GM21390 (cell line): Measurements from ENCODE around the gene GOLPH3.
A peak's percentile ranks its signal among the peaks of the same experiment; 100 is the strongest.
"Not testable (repeated sequence)": the region's sequence is repeated elsewhere in the genome, so short reads cannot be mapped to it uniquely, and the experiment has no call there.

ENCODE experiments used
- ATAC-seq: cut with Tn5 transposase; IDR thresholded peaks from one replicate; pipeline ENCODE4 v1.9.1; 2021; ENCODE audit not compliant: unreplicated experiment

Gene GOLPH3

DNA sequence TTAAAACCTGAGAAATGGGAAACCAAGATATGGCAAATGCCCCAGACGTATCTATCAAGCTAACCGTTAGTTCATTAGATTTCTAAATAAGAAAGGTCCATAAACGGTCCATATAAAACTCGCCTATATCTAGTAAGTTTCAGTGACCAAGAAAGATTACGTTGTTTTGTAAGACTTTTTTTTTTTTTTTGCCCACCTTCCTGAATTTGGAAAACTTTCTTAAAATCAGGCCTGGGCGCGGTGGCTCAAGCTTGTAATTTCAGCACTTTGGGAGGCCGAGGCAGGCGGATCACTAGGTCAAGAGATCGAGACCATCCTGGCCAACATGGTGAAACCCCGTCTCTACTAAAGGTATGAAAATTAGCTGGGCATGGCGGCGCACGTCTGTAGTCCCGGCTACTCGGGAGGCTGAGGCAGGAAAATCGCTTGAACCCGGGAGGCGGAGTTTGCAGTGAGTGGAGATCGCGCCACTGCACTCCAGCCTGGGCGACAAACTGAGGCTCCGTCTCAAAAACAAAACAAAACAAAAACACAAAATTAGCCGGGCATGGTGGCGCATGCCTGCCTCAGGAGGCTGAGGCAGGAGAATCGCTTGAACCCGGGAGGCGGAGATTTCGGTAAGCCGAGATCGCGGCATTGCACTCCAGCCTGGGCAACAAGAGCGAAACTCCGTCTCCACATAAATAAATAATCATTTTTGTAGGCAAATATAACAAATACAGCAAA, 1.8 kb downstream of the GOLPH3 start:
- not testable (repeated sequence) for ATAC-seq

GRCh38 chr5:32170303-32171151, 3.6 kb downstream of the GOLPH3 start:
- ATAC-seq, result no peak

DNA sequence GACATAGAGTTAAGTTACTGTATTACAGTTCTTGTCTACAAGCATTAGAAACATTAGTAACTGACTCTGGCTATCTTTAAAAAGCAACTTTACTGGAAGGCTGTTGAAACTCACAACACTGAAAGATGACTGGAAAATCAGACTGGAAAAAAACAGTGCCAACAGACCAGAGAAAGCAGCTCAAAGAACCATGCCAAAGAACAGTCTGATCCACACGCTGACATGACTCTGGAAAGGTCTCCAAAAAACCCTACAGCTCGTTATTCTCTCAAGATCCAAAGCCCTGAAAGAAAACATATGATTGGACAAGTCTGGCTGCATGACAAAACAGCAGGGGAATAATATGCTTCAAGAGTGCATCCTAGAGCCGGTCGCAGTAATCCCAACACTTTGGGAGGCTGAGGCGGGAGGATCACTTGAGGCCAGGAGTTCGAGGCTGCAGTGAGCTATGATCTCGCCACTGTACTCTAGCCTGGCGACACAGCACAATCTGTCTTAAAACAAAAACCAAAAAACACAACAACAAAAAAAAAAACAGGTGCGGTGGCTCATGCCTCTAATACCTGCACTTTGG, 5.6 kb downstream of the GOLPH3 start:
- ATAC-seq, result no peak

DNA sequence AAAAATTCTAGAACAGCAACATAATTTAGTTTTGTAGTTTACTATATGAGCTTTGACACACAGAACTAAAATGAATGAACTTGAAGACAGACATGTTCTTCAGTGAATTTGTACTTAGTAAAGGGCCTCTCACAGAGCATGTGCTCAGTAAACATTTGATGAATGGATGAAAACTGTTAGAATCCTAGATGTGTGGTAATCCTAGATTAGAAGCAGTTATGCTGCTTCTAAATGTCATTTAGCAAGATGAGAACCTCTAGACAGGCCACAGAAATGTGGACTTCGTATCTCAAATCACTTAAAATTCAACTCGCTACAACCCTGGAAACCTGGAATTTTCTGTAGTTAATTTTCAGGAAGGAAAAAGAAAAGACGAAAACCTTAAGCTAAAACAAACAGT, 8.5 kb downstream of the GOLPH3 start:
- no peak for ATAC-seq

DNA sequence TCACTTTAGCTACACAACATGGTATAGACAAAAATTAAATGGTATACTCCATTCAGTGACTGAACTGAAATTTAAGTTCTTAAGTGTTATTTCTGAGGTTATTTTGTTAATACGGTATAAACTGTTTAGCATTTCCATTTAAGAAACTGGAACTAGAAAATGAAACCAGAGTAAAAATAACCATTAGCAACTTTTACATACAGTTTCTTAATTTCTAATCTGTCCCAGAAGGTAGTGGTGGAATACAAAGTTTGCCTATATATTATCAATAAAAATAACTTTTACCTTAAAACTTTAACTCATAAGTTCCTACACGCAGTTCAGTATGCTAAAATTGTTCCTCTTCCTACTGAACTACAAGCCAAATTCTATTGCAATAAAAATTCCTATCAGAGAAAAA, 10.3 kb downstream of the GOLPH3 start:
- ATAC-seq, result peak; percentile 52

DNA sequence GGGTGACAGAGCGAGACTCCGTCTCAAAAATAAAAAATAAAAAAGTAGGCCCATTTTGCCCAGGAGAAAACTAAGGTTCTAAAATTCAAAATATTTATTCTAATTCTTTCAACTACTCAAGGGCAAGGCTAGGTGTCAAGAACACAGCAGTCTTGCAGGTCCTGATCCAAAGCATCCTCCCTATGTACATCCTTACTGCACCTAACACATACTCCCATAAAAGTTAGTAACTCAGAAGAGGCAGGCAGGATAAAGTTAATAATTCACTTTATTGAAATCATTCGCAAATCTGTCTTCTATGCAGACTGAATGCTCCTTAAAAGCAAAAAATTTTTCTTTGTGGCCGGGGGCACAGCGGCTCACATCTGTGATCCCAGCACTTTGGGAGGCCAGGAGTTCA, 11.1 kb downstream of the GOLPH3 start:
- no peak for ATAC-seq

DNA sequence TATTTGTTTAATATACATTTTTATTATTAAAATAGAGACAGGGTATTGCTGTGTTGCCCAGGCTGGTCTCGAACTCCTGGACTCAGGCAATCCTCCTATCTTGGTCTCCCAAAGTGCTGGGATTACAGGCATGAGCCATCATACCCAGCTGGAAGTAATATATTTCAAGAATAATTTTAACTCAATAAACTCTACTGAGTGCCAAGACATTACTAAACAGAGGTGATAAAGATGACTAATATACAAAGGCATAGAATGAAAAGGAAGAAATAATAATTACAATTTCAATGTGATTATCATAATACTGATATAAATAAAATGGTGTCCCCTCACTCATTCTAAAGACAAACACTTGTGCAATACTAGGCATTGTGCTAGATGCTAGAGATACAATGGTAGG, 13.9 kb downstream of the GOLPH3 start:
- ATAC-seq, result no peak

DNA sequence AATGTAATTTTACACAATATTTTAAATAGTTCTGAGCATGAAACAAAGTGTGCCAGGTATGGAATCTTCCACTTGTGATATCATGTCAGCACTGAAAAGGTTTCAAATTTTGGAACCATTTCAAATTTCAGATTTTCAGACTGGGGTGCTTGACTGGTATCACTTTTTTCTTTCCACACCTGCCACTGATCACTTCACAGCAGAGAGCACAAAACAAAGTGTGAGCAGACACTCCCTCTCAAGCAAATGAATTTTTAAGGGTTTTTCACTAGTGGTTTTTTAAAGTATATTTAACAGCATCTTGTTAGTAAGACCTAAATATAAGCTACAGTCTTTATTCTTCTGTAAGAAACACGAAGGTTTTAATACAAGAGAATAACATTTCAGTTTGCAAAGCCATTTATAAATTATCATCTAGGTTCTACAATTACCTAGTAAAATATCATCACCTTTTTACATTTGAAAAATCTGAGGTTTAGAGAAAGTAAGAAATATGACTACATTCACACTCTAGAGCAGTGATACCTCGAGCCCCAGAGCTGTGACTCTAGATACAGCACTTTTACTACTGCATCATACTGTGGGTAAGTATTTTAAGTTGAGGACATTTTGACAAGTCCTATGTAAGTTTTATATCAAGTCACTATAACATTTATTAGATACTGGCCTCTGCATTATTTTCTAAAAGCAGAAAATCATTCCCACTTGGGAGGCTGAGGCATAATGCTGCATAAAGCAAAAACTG, 14.6 kb downstream of the GOLPH3 start:
- ATAC-seq, result no peak

DNA sequence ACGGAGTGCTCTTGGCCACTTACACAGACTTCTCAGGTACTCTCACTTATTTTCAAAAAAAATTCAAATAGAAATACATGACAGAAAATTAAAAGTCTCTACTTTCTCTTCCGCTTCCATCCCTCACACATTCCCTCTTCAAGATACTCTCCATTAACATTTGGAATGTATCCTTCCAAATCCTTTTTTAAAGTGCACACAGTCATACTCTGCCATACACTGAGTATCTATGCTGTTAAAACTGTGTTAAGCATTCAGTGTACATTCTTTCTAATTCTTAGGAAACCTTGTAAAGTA, 15.5 kb downstream of the GOLPH3 start:
- ATAC-seq, result no peak

DNA sequence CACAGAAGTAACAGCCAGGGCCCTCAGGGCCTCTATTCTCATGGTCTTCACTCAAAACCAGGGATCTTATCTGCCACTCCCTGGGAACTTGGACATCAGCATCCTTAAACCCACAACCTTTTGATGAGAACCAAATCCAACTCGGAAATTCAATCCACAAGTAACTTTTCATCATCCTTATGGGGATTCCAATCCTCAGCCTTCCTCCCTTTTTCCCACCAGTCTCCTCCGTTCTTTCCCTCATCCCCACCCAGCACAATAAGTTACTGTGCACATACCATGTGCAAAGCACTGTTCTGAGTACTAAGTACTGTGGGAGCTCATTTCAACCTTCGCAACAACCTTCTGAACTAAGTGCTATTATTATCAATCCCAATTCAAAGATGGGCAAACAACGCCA, 17.0 kb downstream of the GOLPH3 start:
- no peak for ATAC-seq

DNA sequence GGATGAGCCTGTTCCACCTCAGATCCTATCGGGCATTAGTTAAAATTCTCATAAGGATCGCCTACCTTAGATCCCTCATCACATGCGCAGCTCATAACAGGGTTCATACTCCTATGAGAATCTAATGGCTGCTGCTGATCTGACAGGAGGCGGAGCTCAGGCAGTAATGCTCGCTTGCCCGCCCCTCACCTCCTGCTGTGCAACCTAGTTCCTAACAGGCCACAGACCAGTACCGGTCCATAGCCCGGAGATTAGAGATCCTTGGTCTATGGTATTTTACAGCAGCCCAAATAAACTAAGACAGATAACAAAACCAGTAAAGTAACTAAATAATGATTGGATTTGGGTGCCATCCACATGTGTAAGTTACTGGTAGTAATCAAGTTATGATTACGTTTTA, 17.5 kb downstream of the GOLPH3 start:
- no peak for ATAC-seq

DNA sequence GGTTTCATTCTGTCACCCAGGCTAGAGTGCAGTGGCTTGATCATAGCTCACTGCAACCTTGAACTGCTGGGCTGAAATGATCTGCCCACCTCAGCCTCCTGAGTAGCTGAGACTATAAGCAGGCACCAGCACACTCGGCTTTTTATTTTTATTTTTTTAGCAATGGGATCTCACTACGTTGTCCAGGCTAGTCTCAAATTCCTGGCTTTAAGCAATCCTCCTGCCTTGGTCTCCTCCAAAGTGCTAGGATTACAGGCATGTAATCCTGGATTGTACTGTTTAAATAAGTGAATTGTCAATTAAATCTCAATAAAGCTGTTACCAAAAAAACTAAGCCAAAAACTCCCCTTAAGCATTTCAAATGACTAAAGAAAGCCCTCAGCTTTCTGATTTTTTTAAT, 18.9 kb downstream of the GOLPH3 start:
- ATAC-seq, result no peak

- no peak for ATAC-seq
Measured at GRCh38 chr5:32153723-32154122, 20.4 kb downstream of the GOLPH3 start.

GRCh38 chr5:32151198-32151597, 22.9 kb downstream of the GOLPH3 start:
- no peak for ATAC-seq

- no peak for ATAC-seq
Measured at GRCh38 chr5:32150366-32150765, 23.8 kb downstream of the GOLPH3 start.

DNA sequence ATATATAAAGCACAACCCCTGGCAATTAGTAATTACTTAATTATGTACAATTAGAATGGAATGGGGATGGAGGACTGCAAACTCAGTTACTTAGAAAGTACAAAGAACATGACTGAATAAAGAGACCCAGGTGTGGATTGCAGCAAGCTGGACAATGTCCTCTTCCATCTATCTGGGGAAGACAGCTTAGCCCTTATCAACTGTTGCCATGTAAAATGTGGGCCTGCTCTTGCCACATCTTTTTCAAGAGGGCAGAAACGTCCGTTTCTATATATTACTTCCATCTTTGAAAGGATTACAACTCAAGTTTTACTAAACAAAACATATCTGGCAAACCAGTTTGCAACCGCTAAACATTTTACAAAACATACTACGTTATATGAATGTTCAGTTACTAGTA, 26.2 kb downstream of the GOLPH3 start:
- ATAC-seq, result no peak

GRCh38 chr5:32147236-32147635, 26.9 kb downstream of the GOLPH3 start:
- no peak for ATAC-seq

DNA sequence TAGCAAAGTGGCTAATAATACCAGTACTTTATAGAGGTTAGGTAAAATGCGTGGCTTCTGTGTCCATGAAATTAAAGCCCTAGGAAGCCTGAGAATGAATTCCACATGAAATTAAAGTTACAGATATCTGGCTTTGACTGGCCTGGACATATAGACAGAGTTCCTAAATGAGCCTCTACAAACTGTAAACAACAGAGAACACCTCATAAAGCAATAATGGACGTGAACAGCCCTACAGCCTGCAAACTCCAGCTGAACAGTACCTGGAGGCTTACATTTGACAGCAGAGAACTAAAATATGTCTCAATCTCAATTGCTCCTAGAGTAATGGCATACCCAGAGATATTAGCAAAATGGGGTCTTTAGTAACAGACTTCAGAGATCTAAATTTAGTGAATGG, 28.7 kb downstream of the GOLPH3 start:
- ATAC-seq, result no peak

DNA sequence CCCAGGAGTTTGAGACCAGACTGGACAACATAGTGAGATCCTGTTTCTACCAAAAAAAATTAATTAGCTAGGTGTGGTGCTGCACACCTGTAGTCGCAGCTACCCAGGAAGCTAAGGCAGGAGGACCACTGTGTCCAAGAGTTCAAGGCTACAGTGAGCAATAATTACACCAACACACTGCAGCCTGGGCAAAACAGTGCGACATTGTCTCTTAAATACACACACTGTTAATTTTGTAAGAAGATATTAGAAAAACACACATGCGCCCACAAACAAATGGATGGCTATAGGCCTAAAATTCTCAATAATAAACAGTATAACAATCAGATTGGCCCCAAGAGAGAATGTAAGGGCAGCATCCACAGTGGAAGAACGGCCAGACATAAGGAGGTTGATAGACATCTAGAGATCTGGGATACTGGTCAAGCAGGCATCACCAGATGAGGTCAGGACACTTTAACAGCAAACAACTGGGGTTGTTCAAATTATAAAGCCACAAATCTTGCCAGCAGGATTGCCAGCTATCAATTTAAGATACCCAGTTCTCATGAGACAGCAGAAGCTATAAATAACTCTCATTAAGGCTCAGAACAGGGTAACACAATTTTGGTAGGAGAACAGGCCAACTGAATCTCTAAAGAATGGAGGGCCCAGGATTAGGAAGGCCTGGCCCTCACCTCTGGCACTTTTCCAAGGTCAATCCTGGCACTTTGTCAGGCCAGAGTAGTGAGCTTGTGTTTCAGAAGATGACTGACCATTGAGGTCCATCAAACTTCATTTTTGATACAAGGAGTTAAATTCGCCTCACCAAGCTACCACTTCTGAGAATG, 29.5 kb downstream of the GOLPH3 start:
- no peak for ATAC-seq

DNA sequence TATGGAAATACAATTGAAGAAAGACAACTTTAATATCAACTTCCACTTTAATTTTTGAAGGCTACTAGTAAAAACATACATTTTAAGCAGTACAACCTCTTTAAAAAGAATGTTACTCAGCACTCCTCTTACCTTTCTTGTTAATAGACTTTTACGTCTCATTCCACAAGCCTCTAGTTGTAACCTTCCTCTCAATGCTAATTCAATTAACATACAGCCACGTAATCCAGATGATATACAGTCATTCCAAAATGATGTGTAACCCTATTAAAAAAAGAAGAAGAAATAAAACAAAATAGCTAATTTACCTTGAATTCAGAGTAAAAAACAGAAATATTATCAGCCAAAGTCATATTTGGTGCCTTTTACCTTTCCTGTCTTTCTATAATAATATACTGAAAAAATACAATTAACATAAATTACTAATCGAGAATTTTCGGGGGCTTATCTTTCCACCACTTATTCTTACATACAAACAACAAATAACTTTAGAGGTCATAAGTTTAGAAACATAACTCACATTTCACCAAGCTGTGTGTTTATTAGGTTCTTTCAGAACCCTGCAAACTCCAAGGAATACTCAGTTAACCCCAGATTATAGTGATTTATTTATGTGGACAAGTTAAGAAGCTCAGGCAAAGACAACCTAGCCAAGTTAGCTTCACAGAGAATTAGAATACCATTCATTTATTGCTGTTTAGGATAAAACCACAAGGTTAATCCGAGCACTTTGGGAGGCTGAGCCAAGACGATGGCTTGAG, 30.3 kb downstream of the GOLPH3 start:
- no peak for ATAC-seq
